SK-N-SH (cell line): ENCODE measurements around the gene ZNF530. TPM values are rescaled to one million over a fixed set of nuclear protein-coding genes. Genes with fewer than 3 reads are reported as not detected.

Experiments used
- CTCF ChIA-PET: fragments of 300-600, 350-600 bp; formaldehyde crosslinking; extraction: SDS; loops from one replicate; lab custom pipeline; 2021; lab: Yijun Ruan, JAX
- POLR2A ChIA-PET: fragments of 350-600 bp; sonication (Branson Sonifier 250); formaldehyde crosslinking; extraction: SDS; loops from one replicate; lab custom pipeline; 2020; ENCODE audit warnings: antibody characterized with exemption, inconsistent platforms; lab: Yijun Ruan, JAX
- DNase-seq: peaks from one replicate; pipeline ENCODE4 v3.0.0; 2012
- H2AFZ ChIP-seq: fragments of 200-600 bp; sonication (generic); 2 replicates; pipeline ENCODE4 v1.8.1; 2016; ENCODE audit warnings: antibody characterized with exemption, mild to moderate bottlenecking, low read depth
- H3F3A ChIP-seq: fragments of 200-600 bp; sonication (generic); replicated peaks from 2 replicates; pipeline ENCODE3; 2016; ENCODE audit warnings: antibody characterized with exemption, mild to moderate bottlenecking; ENCODE audit not compliant: insufficient read depth
- H3K27ac ChIP-seq, 2 experiments: fragments of 200-500 bp in 1 of 2; fragments of 200-600 bp in 1 of 2; sonication (Bioruptor generic) in 1 of 2; sonication (generic), shearing (Covaris generic) in 1 of 2; 2 replicates each; pipeline versions ENCODE4 v1.5.1 to v1.6.1; 2014 to 2016; ENCODE audit warnings: low read depth in 2 of 2, inconsistent platforms in 1 of 2, low read length in 1 of 2, mild to moderate bottlenecking in 1 of 2, mixed read lengths in 1 of 2
- H3K27me3 ChIP-seq: fragments of 200-600 bp; sonication (generic), shearing (Covaris generic); 2 replicates; pipeline ENCODE4 v1.6.1; 2016; ENCODE audit warnings: mixed run types; ENCODE audit not compliant: insufficient read depth
- H3K36me3 ChIP-seq, 2 experiments: fragments of 200-500 bp in 1 of 2; fragments of 200-600 bp in 1 of 2; sonication (Bioruptor generic) in 1 of 2; sonication (generic) in 1 of 2; replicated peaks in 1 of 2; 2 replicates each; pipeline versions ENCODE3 to v1.5.1; 2014 to 2016; ENCODE audit warnings: low read length in 1 of 2, mild to moderate bottlenecking in 1 of 2; ENCODE audit not compliant: insufficient read depth in 2 of 2, control insufficient read depth in 1 of 2
- H3K4me1 ChIP-seq, 2 experiments: fragments of 200-500 bp in 1 of 2; fragments of 200-600 bp in 1 of 2; sonication (Bioruptor generic) in 1 of 2; sonication (generic), shearing (Covaris generic) in 1 of 2; 2 replicates each; pipeline versions ENCODE4 v1.5.1 to v1.6.1; 2014 to 2016; ENCODE audit warnings: low read depth in 1 of 2, low read length in 1 of 2, mixed run types in 1 of 2; ENCODE audit not compliant: insufficient read depth in 2 of 2, control insufficient read depth in 1 of 2
- H3K4me2 ChIP-seq: fragments of 200-600 bp; sonication (generic), shearing (Covaris generic); 2 replicates; pipeline ENCODE4 v1.6.1; 2017; ENCODE audit warnings: mixed run types
- H3K4me3 ChIP-seq, 2 experiments: fragments of 200-500 bp in 1 of 2; fragments of 200-600 bp in 1 of 2; sonication (Bioruptor generic) in 1 of 2; sonication (generic), shearing (Covaris generic) in 1 of 2; 2 replicates each; pipeline versions ENCODE4 v1.5.1 to v1.8.1; 2014 to 2016; ENCODE audit warnings: low read depth in 2 of 2, inconsistent platforms in 1 of 2, low read length in 1 of 2, mild to moderate bottlenecking in 1 of 2, mixed read lengths in 1 of 2, moderate library complexity in 1 of 2
- H3K79me2 ChIP-seq: fragments of 200-600 bp; sonication (generic); 2 replicates; pipeline ENCODE4 v1.8.1; 2017; ENCODE audit warnings: mild to moderate bottlenecking; ENCODE audit not compliant: insufficient read depth
- H3K9ac ChIP-seq: fragments of 200-600 bp; sonication (generic); 2 replicates; pipeline ENCODE4 v1.6.1; 2017; ENCODE audit warnings: mixed run types
- H3K9me2 ChIP-seq: fragments of 200-600 bp; sonication (generic); 2 replicates; pipeline ENCODE4 v1.6.1; 2017; ENCODE audit warnings: mixed run types
- H3K9me3 ChIP-seq: fragments of 200-600 bp; sonication (generic); 2 replicates; pipeline ENCODE4 v1.6.1; 2017; ENCODE audit warnings: mixed run types, mild to moderate bottlenecking, moderate library complexity
- H4K20me1 ChIP-seq: fragments of 200-600 bp; sonication (generic); 2 replicates; pipeline ENCODE4 v1.6.1; 2017; ENCODE audit warnings: mild to moderate bottlenecking, mixed run types; ENCODE audit not compliant: insufficient read depth
- ELF1 ChIP-seq: IDR thresholded peaks from 2 replicates; pipeline ENCODE4 v1.4.0; 2012
- EP300 ChIP-seq, 2 experiments: IDR thresholded peaks; 2 replicates each; pipeline versions ENCODE4 v1.4.0 to v1.6.1; 2012; ENCODE audit warnings: borderline replicate concordance in 1 of 2, low read depth in 1 of 2, low read length in 1 of 2
- EZH2phosphoT487 ChIP-seq: fragments of 200-600 bp; sonication (generic); IDR thresholded peaks from 2 replicates; pipeline ENCODE4 v1.6.1; 2017; ENCODE audit warnings: low read depth, mixed run types, mild to moderate bottlenecking, antibody characterized with exemption, moderate library complexity, borderline replicate concordance
- FOSL2 ChIP-seq: IDR thresholded peaks from 2 replicates; pipeline ENCODE4 v1.4.0; 2012; ENCODE audit warnings: low read depth, mild to moderate bottlenecking, moderate library complexity, borderline replicate concordance
- FOXM1 ChIP-seq: IDR thresholded peaks from 2 replicates; pipeline ENCODE4 v1.4.0; 2012; ENCODE audit warnings: low read depth, mild to moderate bottlenecking
- GABPA ChIP-seq: IDR thresholded peaks from 2 replicates; pipeline ENCODE4 v1.4.0; 2012; ENCODE audit warnings: low read depth, mild to moderate bottlenecking
- MEF2A ChIP-seq: IDR thresholded peaks from 2 replicates; pipeline ENCODE4 v1.4.0; 2012; ENCODE audit warnings: low read depth, borderline replicate concordance
- NRF1 ChIP-seq: IDR thresholded peaks from 2 replicates; pipeline ENCODE4 v1.6.1; 2012; ENCODE audit warnings: low read depth, mild to moderate bottlenecking, low read length
- POLR2AphosphoS5 ChIP-seq: IDR thresholded peaks from 2 replicates; pipeline ENCODE4 v1.6.1; 2012; ENCODE audit warnings: low read depth, low read length
- RAD21 ChIP-seq: IDR thresholded peaks from 2 replicates; pipeline ENCODE4 v1.6.1; 2012; ENCODE audit warnings: mild to moderate bottlenecking, low read length
- RCOR1 ChIP-seq: fragments of 150-350 bp; IDR thresholded peaks from 2 replicates; pipeline ENCODE4 v1.6.1; 2017; ENCODE audit warnings: antibody characterized with exemption, low read length
- RFX5 ChIP-seq: IDR thresholded peaks from 2 replicates; pipeline ENCODE4 v1.6.1; 2012; ENCODE audit warnings: mild to moderate bottlenecking, improper control_type of control experiment, low read length
- SIN3A ChIP-seq: IDR thresholded peaks from 2 replicates; pipeline ENCODE4 v1.6.1; 2012; ENCODE audit warnings: low read depth, mild to moderate bottlenecking, low read length, moderate library complexity, borderline replicate concordance
- TAF1 ChIP-seq: IDR thresholded peaks from 2 replicates; pipeline ENCODE4 v1.6.1; 2012; ENCODE audit warnings: low read depth, mild to moderate bottlenecking, low read length, moderate library complexity, borderline replicate concordance
- TCF12 ChIP-seq: IDR thresholded peaks from 2 replicates; pipeline ENCODE4 v1.4.0; 2012
- TEAD4 ChIP-seq: IDR thresholded peaks from 2 replicates; pipeline ENCODE4 v1.4.0; 2012; ENCODE audit warnings: mild to moderate bottlenecking, borderline replicate concordance; ENCODE audit not compliant: insufficient read depth
- WGBS: methylation state at CpG from one replicate; pipeline ENCODE4 v1.1.6; 2017; ENCODE audit warnings: low lambda C conversion rate; 5-methylcytosine and 5-hydroxymethylcytosine counted together
- polyA plus RNA-seq, 3 experiments: library from polyadenylated mRNA; depleted of rRNA; stranded (reverse); fragments of >200 nt; gene quantifications; 2 replicates each; pipeline ENCODE4 v1.2.3, GENCODE V29; 2012
- TF ChIP-seq, protein P1 (sequence below): fragments of 200-600 bp; sonication (generic); IDR thresholded peaks from 2 replicates; pipeline ENCODE4 v1.6.1; 2017; ENCODE audit warnings: antibody characterized with exemption, mild to moderate bottlenecking, moderate library complexity
- TF ChIP-seq, protein P2 (sequence below): IDR thresholded peaks from 2 replicates; pipeline ENCODE4 v1.4.0; 2012; ENCODE audit warnings: low read depth
- TF ChIP-seq, protein P3 (sequence below): IDR thresholded peaks from 2 replicates; pipeline ENCODE4; 2012

The ZNF530 gene
- polyA plus RNA-seq, 1 of the 3 experiments (the other 2 are of a cell fraction) = 4.6 TPM

DNA sequence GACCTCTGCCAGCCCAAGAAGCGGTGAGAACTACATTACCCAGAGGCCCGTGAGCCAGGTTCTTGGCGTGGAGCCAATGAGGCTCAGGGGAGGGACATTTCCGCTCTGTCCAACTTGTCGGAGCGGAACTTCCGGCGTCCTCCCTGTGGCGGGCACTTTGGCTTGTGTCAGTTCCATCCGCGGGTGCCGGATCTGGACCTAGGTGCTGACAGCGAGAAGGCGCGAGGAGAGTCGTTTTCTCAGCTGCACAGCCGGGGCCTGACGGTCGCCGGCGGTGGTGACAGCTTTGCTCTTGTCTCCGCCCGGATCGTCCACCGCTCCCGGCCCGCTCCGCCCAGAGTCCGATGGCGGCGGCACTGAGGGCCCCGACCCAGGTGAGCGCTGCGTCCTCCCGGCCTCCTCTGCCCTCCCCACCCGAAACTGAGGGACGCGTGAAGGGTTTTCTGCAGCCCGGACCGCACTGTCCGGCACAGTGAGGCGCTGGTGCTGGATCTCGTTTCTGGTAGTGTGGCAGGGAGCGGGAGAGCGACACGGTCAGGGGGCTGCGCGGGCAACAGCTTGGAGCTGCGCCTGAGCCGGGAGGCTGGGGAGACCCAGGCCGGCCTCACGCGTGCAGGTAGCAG lies at the start of gene ZNF530 (continued):
- TF ChIP-seq TEAD4 (no peak), SIN3A (peak; percentile 98), EZH2phosphoT487 (no peak), RCOR1 (no peak), ELF1 (peak; percentile 80), MEF2A (no peak), NRF1 (no peak), RFX5 (no peak; the same call in 1 of the 2 replicates), TCF12 (no peak), FOXM1 (no peak)
- TF ChIP-seq, protein P1, sequence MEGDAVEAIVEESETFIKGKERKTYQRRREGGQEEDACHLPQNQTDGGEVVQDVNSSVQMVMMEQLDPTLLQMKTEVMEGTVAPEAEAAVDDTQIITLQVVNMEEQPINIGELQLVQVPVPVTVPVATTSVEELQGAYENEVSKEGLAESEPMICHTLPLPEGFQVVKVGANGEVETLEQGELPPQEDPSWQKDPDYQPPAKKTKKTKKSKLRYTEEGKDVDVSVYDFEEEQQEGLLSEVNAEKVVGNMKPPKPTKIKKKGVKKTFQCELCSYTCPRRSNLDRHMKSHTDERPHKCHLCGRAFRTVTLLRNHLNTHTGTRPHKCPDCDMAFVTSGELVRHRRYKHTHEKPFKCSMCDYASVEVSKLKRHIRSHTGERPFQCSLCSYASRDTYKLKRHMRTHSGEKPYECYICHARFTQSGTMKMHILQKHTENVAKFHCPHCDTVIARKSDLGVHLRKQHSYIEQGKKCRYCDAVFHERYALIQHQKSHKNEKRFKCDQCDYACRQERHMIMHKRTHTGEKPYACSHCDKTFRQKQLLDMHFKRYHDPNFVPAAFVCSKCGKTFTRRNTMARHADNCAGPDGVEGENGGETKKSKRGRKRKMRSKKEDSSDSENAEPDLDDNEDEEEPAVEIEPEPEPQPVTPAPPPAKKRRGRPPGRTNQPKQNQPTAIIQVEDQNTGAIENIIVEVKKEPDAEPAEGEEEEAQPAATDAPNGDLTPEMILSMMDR = no peak

DNA sequence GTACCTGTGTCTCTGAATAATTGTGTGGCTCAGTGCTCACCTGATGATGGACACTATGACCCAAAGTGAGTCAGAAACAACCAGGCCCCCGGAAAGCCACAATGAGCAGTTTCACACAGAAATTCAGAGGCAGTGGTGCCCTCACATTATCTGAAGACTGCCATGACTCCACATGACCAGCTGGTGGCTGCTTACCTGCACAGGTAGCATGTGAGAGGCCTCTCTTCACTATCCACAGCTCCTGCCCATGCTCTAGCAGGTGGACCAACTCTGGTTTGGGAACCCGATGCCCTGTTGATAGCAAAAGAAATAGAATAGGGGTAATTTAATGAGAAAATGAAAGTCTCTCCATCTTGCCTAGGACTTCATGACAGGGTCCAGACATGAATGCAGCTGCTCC lies 47.3 kb upstream of the ZNF530 start:
- DNase-seq = no peak
- H3K9me2 ChIP-seq = no peaks in the 10 kb centered on the region
- ChIA-PET CTCF (interaction anchor here (0.9 kb wide), 1 partner anchor 26 kb away, joined by 4 read pairs; the partner anchor contains the start of gene ZNF416), POLR2A (no interaction called here)
- no peak overlapping the region for H3K27ac ChIP-seq
- H2AFZ ChIP-seq = no peak overlapping the region
- peaks cover 12% of the 10 kb centered on the region; the same call in 1 of the 2 replicates for H3K79me2 ChIP-seq
- H3K27me3 ChIP-seq = no peaks in the 10 kb centered on the region
- H3F3A ChIP-seq = no peaks in the 10 kb centered on the region
- H3K9ac ChIP-seq = no peak overlapping the region
- H3K9me3 ChIP-seq = peaks cover 8% of the 10 kb centered on the region; the same call in 1 of the 2 replicates
- WGBS = 85% methylated on average over 2 of the region's 2 CpGs
- peak overlapping the region in 1 of 2 experiments; percentile 8; a peak in 1 of 4 replicates for H3K4me3 ChIP-seq
- peaks cover 72 to 90% of the 10 kb centered on the region in 2 experiments for H3K36me3 ChIP-seq
- H3K4me2 ChIP-seq = no peak overlapping the region
- no peak for TF ChIP-seq TEAD4
- TF ChIP-seq, protein P2, sequence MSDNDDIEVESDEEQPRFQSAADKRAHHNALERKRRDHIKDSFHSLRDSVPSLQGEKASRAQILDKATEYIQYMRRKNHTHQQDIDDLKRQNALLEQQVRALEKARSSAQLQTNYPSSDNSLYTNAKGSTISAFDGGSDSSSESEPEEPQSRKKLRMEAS = no peak
- TF ChIP-seq TAF1 = no peak
- TF ChIP-seq, protein P1 = no peak
- TF ChIP-seq, protein P3, sequence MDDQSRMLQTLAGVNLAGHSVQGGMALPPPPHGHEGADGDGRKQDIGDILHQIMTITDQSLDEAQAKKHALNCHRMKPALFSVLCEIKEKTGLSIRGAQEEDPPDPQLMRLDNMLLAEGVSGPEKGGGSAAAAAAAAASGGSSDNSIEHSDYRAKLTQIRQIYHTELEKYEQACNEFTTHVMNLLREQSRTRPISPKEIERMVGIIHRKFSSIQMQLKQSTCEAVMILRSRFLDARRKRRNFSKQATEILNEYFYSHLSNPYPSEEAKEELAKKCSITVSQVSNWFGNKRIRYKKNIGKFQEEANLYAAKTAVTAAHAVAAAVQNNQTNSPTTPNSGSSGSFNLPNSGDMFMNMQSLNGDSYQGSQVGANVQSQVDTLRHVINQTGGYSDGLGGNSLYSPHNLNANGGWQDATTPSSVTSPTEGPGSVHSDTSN = no peak
- TF ChIP-seq GABPA = no peak
- no peak for TF ChIP-seq EP300 (IDR thresholded peaks at IDR 0.05; ENCODE audit: borderline replicate concordance in 1 of 2, low read depth in 1 of 2, low read length in 1 of 2)
- no peak for TF ChIP-seq FOSL2
- no peak for TF ChIP-seq SIN3A
- TF ChIP-seq POLR2AphosphoS5 = no peak
- TF ChIP-seq RAD21 = no peak
- no peaks in the 10 kb centered on the region for H4K20me1 ChIP-seq
- no peaks in the 10 kb centered on the region for H3K4me1 ChIP-seq
